ENCODE measurements around the gene SKA1. TPM values are rescaled to one million over a fixed set of nuclear protein-coding genes. Genes with fewer than 3 reads are reported as not detected.
A peak's percentile ranks its signal among the peaks of the same experiment; 100 is the strongest.
"Not testable (repeated sequence)": the region's sequence is repeated elsewhere in the genome, so short reads cannot be mapped to it uniquely, and the experiment has no call there.

Gene SKA1
- total RNA-seq, 1 donor from 2014 or later = 2.0 TPM

DNA sequence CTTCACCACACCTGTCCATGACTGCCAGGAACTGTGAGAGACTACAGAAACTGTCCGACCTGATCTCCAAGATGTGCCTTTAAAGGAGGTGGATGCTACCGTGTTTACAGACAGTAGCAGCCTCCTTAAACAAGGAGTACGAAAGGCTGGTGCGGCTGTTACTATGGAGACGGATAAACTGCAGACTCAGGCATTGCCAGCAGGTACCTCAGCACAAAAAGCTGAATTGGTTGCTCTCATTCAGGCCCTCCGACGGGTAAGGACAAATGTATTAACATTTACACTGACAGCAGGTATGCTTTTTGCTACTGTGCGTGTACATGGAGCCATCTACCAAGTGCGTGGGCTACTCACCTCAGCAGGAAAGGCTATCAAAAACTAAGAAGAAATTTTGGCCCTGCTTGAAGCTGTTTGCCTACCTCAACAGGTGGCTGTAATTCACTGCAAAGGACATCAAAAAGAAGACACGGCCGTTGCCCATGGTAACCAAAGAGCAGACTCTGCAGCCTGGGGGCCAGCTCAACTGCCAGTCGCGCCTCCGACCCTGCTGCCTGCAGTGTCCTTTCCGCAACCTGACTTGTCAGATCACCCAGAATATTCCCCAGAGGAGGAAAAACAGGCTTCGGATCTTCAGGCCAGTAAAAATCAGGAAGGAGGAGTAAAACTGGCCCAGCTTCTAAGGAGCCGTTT lies 30.9 kb downstream of the SKA1 start:
- no peak for TF ChIP-seq CTCF (IDR thresholded peaks at IDR 0.05; ENCODE audit: partially characterized antibody, unreplicated experiment)
- peaks cover 4% of the 10 kb centered on the region for H3K9me3 Mint-ChIP-seq (ENCODE audit: unreplicated experiment)
- no peak overlapping the region for H3K4me3 Mint-ChIP-seq (ENCODE audit: unreplicated experiment)
- H3K4me1 Mint-ChIP-seq (ENCODE audit: low read depth, unreplicated experiment) = peaks cover 9% of the 10 kb centered on the region
- H3K27me3 Mint-ChIP-seq (ENCODE audit: unreplicated experiment) = peaks cover 5% of the 10 kb centered on the region
- no peaks in the 10 kb centered on the region for H3K36me3 Mint-ChIP-seq (ENCODE audit: unreplicated experiment)
- DNase-seq = no peak
- no peak overlapping the region for H3K27ac Mint-ChIP-seq (ENCODE audit: unreplicated experiment)

DNA sequence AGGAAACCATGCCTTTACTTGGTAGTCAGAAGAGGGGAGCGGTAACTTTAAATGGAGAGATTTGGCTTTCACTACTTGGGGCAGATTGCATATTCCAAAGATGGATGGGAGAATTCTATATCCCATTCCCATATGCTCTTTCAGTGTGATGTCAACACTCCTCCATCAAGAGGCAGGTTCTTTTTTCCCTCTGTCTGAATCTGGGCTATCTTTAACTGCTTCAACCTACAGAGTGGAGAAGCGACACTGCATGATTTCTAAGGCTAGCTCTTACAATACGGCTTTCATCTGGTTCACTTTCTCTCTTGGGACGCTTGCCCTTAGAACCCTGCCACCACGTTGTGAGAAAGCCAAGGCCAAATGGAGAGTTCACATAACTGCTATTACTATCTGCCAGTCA lies 34.4 kb downstream of the SKA1 start:
- Mint-ChIP-seq H3K4me3 (ENCODE audit: unreplicated experiment) (no peak overlapping the region), H3K4me1 (ENCODE audit: low read depth, unreplicated experiment) (peaks cover 4% of the 10 kb centered on the region), H3K9me3 (ENCODE audit: unreplicated experiment) (peaks cover 2% of the 10 kb centered on the region), H3K36me3 (ENCODE audit: unreplicated experiment) (no peaks in the 10 kb centered on the region), H3K27me3 (ENCODE audit: unreplicated experiment) (no peaks in the 10 kb centered on the region), H3K27ac (ENCODE audit: unreplicated experiment) (no peak overlapping the region)
- no peak for TF ChIP-seq CTCF (IDR thresholded peaks at IDR 0.05; ENCODE audit: partially characterized antibody, unreplicated experiment)
- no peak for DNase-seq

- DNase-seq = peak; percentile 53
- H3K4me3 Mint-ChIP-seq (ENCODE audit: unreplicated experiment) = no peak overlapping the region
- no peak for TF ChIP-seq CTCF (IDR thresholded peaks at IDR 0.05; ENCODE audit: partially characterized antibody, unreplicated experiment)
- peaks cover under 1% of the 10 kb centered on the region for H3K9me3 Mint-ChIP-seq (ENCODE audit: unreplicated experiment)
- peaks cover 1% of the 10 kb centered on the region for H3K4me1 Mint-ChIP-seq (ENCODE audit: low read depth, unreplicated experiment)
- no peaks in the 10 kb centered on the region for H3K27me3 Mint-ChIP-seq (ENCODE audit: unreplicated experiment)
- no peaks in the 10 kb centered on the region for H3K36me3 Mint-ChIP-seq (ENCODE audit: unreplicated experiment)
- H3K27ac Mint-ChIP-seq (ENCODE audit: unreplicated experiment) = no peak overlapping the region
Measured at GRCh38 chr18:50410008-50410407, 35.2 kb downstream of the SKA1 start.

DNA sequence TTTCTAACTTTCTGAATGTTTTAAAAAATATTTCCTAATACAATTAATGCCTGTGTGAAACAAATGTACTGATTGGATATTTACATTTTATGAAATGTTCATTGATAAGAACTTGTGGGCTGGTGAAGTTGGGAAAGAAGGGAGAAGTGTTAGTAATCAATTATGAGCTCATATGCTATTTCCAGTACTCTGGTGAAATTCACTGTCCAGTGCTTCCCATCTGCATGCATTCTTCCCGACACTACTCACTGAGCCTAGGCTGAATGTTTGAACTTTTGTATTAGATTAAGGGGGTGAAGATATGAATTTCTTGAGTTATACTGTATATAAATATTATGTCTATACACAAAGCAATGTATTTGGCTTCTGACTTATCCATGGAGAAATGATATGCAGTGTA lies 36.0 kb downstream of the SKA1 start:
- Mint-ChIP-seq H3K4me3 (ENCODE audit: unreplicated experiment) (no peak overlapping the region), H3K27ac (ENCODE audit: unreplicated experiment) (no peak overlapping the region), H3K27me3 (ENCODE audit: unreplicated experiment) (no peaks in the 10 kb centered on the region), H3K9me3 (ENCODE audit: unreplicated experiment) (no peaks in the 10 kb centered on the region), H3K4me1 (ENCODE audit: low read depth, unreplicated experiment) (peaks cover 1% of the 10 kb centered on the region), H3K36me3 (ENCODE audit: unreplicated experiment) (no peaks in the 10 kb centered on the region)
- DNase-seq = no peak
- no peak for TF ChIP-seq CTCF (IDR thresholded peaks at IDR 0.05; ENCODE audit: partially characterized antibody, unreplicated experiment)

GRCh38 chr18:50416832-50417231 lies 42.0 kb downstream of the SKA1 start:
- H3K4me3 Mint-ChIP-seq (ENCODE audit: unreplicated experiment); H3K27me3 Mint-ChIP-seq (ENCODE audit: unreplicated experiment); H3K9me3 Mint-ChIP-seq (ENCODE audit: unreplicated experiment); H3K27ac Mint-ChIP-seq (ENCODE audit: unreplicated experiment); H3K4me1 Mint-ChIP-seq (ENCODE audit: low read depth, unreplicated experiment); DNase-seq: not testable (repeated sequence)
- H3K36me3 Mint-ChIP-seq (ENCODE audit: unreplicated experiment) = peaks cover 14% of the 10 kb centered on the region

DNA sequence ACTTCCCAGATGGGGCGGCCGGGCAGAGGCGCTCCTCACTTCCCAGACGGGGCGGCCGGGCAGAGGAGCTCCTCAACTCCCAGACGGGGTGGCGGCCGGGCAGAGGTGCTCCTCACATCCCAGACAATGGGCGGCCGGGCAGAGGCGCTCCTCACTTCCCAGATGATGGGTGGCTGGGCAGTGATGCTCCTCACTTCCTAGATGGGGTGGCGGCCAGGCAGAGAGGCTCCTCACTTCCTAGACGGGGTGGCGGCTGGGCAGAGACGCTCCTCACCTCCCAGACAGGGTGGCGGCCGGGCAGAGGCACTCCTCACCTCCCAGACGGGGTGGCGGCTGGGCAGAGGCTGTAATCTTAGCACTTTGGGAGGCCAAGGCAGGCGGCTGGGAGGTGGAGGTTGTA lies 42.9 kb downstream of the SKA1 start:
- H3K27ac Mint-ChIP-seq (ENCODE audit: unreplicated experiment); DNase-seq; H3K9me3 Mint-ChIP-seq (ENCODE audit: unreplicated experiment); H3K4me3 Mint-ChIP-seq (ENCODE audit: unreplicated experiment); H3K27me3 Mint-ChIP-seq (ENCODE audit: unreplicated experiment); H3K4me1 Mint-ChIP-seq (ENCODE audit: low read depth, unreplicated experiment): not testable (repeated sequence)
- H3K36me3 Mint-ChIP-seq (ENCODE audit: unreplicated experiment) = peaks cover 14% of the 10 kb centered on the region
